Embryonic facial prominence (tissue), 1 donor: ENCODE measurements around the gene CHURC1.

ENCODE experiments used
- DNase-seq: peaks from one replicate; pipeline ENCODE4 v3.0.0-alpha.2; 2016; ENCODE audit errors: extremely low spot score

The CHURC1 gene

GRCh38 chr14:64938972-64939816 lies 24.9 kb downstream of the CHURC1 start:
- no peak for DNase-seq

- DNase-seq, result no peak
These were observed 25.5 kb downstream of the CHURC1 start for GRCh38 chr14:64939817-64940190.

GRCh38 chr14:64940336-64940910 lies 26.2 kb downstream of the CHURC1 start:
- DNase-seq, result no peak

- DNase-seq, result no peak
These were observed 28.4 kb downstream of the CHURC1 start, which contains the start of gene GPX2 for GRCh38 chr14:64942531-64943111. Gene GPX2 (minus strand): TSS chr14:64942745. CDS start chr14:64942726, 19 bp downstream.

- DNase-seq, result no peak
These were observed 29.3 kb downstream of the CHURC1 start for GRCh38 chr14:64943556-64943955.

- no peak for DNase-seq
These were observed 29.8 kb downstream of the CHURC1 start for GRCh38 chr14:64944041-64944440.

GRCh38 chr14:64944861-64945260 lies 30.6 kb downstream of the CHURC1 start:
- DNase-seq, result no peak

GRCh38 chr14:64945431-64946178 lies 31.4 kb downstream of the CHURC1 start:
- no peak for DNase-seq

GRCh38 chr14:64946310-64947045 lies 32.2 kb downstream of the CHURC1 start:
- DNase-seq, result no peak

GRCh38 chr14:64947710-64948611 lies 33.7 kb downstream of the CHURC1 start:
- DNase-seq, result no peak

- DNase-seq, result no peak
These were observed 34.5 kb downstream of the CHURC1 start for GRCh38 chr14:64948612-64949210.

GRCh38 chr14:64950889-64951288 lies 36.6 kb downstream of the CHURC1 start:
- no peak for DNase-seq

GRCh38 chr14:64951291-64951690 lies 37.0 kb downstream of the CHURC1 start:
- DNase-seq, result no peak

GRCh38 chr14:64951724-64952123 lies 37.5 kb downstream of the CHURC1 start:
- DNase-seq, result no peak

GRCh38 chr14:64952598-64953309 lies 38.5 kb downstream of the CHURC1 start:
- no peak for DNase-seq

GRCh38 chr14:64953310-64953654 lies 39.0 kb downstream of the CHURC1 start:
- no peak for DNase-seq

GRCh38 chr14:64953661-64954060 lies 39.4 kb downstream of the CHURC1 start:
- DNase-seq, result no peak

- no peak for DNase-seq
These were observed 40.4 kb downstream of the CHURC1 start for GRCh38 chr14:64954491-64955240.

- no peak for DNase-seq
These were observed 41.0 kb downstream of the CHURC1 start for GRCh38 chr14:64955297-64955696.
